Measurements from ENCODE around the gene BST1. TPM values are rescaled to one million over a fixed set of nuclear protein-coding genes. Genes with fewer than 3 reads are reported as not detected.

The BST1 gene
- total RNA-seq, 2 donors from 2014 or later, result 0.32 to 0.58 TPM

DNA sequence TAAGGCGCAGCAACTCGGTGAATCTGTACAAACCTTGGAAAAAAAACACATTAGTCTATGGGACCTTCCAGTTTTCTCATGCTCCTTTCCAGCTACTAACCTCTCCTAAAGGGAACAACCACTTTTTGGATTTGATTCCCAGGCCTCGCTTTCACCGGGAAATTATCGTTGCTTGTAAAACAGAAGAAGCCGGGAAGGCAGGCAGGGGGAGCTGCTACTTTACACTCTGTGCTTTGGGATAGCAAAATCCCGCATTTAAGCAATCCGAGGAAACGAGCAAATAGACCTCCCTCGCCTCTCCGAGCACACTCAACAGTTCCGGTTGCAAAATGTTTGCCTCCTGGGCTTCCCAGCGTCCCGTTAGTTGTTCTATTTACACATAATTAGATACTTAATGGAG is 76.4 kb downstream of the BST1 start:
- Mint-ChIP-seq H3K27ac (peak overlapping the region; percentile 9), H3K27me3 (peaks cover 26% of the 10 kb centered on the region), H3K4me3 (peak overlapping the region; percentile 79), H3K4me1 (peaks cover 45% of the 10 kb centered on the region), H3K9me3 (no peaks in the 10 kb centered on the region), H3K36me3 (ENCODE audit: low read depth) (no peaks in the 10 kb centered on the region)
- ATAC-seq (replicated peaks), result no peak

DNA sequence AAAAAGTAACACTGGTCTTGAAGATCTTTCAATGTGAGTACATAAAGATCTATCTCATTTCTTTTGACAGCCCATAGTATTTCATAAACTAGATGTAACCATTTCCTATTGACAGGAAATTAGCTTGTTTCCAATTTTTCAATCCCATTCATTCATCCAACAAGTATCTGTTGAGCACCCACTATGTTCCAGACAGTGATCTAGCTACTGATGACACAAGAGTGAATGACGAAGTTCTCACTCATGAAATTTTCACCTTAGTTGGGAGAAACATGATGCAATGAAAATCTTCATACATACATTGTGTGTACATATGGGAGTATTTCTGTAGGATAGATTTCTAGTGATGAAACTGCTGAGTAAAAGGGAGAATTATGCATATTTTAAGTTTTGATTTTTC is 76.9 kb downstream of the BST1 start:
- Mint-ChIP-seq H3K9me3 (no peaks in the 10 kb centered on the region), H3K27ac (peak overlapping the region; percentile 9), H3K27me3 (peaks cover 25% of the 10 kb centered on the region), H3K36me3 (ENCODE audit: low read depth) (no peaks in the 10 kb centered on the region), H3K4me3 (peak overlapping the region; percentile 79), H3K4me1 (peaks cover 43% of the 10 kb centered on the region)
- no peak for ATAC-seq (replicated peaks)

DNA sequence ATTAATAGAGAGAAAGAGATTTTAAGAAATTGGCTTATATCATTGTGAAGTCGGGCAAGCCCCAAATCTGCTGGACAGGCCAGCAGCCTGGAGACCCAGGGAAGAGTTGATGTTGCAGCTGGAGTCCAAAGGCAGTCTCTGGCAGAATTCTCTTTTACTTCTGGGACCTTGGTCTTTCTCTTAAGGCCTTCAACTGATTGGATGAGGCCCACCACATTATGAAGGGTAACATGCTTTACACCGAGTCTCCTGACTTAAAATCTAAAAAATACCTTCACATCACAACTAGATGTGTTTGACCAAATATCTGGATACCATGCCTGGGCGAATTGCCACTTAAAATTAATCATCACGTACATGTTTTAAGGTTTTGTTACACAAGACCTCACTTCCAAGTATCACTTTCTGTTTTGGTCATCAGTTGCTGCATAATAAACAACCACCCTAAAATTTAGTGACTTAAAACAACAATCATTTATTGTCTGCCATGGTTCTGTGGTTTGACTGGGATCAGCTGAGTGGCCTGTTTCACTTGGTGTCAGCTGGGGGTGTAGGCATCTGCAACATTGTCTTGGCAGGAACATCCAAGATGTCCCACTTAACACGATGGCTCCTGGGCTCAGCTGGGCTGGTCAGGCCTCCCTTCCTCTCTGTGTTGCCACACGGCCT is 78.7 kb downstream of the BST1 start:
- Mint-ChIP-seq H3K27ac (no peak overlapping the region), H3K27me3 (peaks cover 16% of the 10 kb centered on the region), H3K36me3 (ENCODE audit: low read depth) (no peaks in the 10 kb centered on the region)

More for the DNA sequence above, 78.7 kb downstream of the BST1 start:
- peak; percentile 66 for ATAC-seq (replicated peaks)
- Mint-ChIP-seq H3K4me1 (peaks cover 37% of the 10 kb centered on the region), H3K9me3 (no peaks in the 10 kb centered on the region), H3K4me3 (peak overlapping the region; percentile 41)

Other genes with a start within 250 kb of the BST1 start
- not detected for gene CC2D2A, start 233.2 kb upstream of the BST1 start, total RNA-seq
- gene FBXL5, start 47.7 kb upstream of the BST1 start, total RNA-seq, result 10 to 100 TPM; 22.4 to 26.3 TPM
- 10 to 100 TPM in 1 of 2 donors, 1 to 10 TPM in 1; 9.2 to 10.3 TPM for gene FAM200B, start 21.2 kb upstream of the BST1 start, total RNA-seq
- 1 to 10 TPM; 3.0 to 3.9 TPM for gene CD38, start 75.3 kb downstream of the BST1 start, total RNA-seq
- not detected for gene FGFBP1, start 235.7 kb downstream of the BST1 start, total RNA-seq